Activated naive CD8-positive, alpha-beta T cell treated with anti-CD3 and anti-CD28 coated beads for 36 hours (primary cell): ENCODE data around the gene MCUR1. TPM values are rescaled to one million over a fixed set of nuclear protein-coding genes. Genes with fewer than 3 reads are reported as not detected.
"Not testable (repeated sequence)": the region's sequence is repeated elsewhere in the genome, so short reads cannot be mapped to it uniquely, and the experiment has no call there.

Experiments
- DNase-seq: peaks from one replicate; pipeline ENCODE4 v3.0.0; 2021
- H3K27ac Mint-ChIP-seq: one replicate; pipeline ENCODE4 v1.8.0; 2022; ENCODE audit warnings: mild to moderate bottlenecking, moderate library complexity, mixed read lengths
- H3K27me3 Mint-ChIP-seq: one replicate; pipeline ENCODE4 v1.8.0; 2022; ENCODE audit warnings: mild to moderate bottlenecking, mixed read lengths
- H3K36me3 Mint-ChIP-seq: one replicate; pipeline ENCODE4 v1.8.0; 2021; ENCODE audit warnings: mild to moderate bottlenecking, mixed read lengths
- H3K4me1 Mint-ChIP-seq: one replicate; pipeline ENCODE4 v1.8.0; 2021; ENCODE audit warnings: mixed read lengths
- H3K4me3 Mint-ChIP-seq: one replicate; pipeline ENCODE4 v1.8.0; 2022; ENCODE audit warnings: mild to moderate bottlenecking, moderate library complexity, mixed read lengths
- H3K9me3 Mint-ChIP-seq: one replicate; pipeline ENCODE4 v1.8.0; 2022; ENCODE audit warnings: mixed read lengths
- total RNA-seq, 2 experiments: library from RNA; stranded (reverse); gene quantifications; one replicate each; pipeline ENCODE4 v1.2.3, GENCODE V29; 2021

MCUR1 gene
- total RNA-seq, 2 experiments from 2014 or later = 42.1 to 45.5 TPM

- not testable (repeated sequence) for H3K36me3 Mint-ChIP-seq, H3K9me3 Mint-ChIP-seq, H3K27me3 Mint-ChIP-seq, H3K4me3 Mint-ChIP-seq, H3K27ac Mint-ChIP-seq, DNase-seq, H3K4me1 Mint-ChIP-seq
Observed at GRCh38 chr6:13775466-13775865, 38.9 kb downstream of the MCUR1 start.

- DNase-seq, H3K27ac Mint-ChIP-seq, H3K9me3 Mint-ChIP-seq, H3K4me3 Mint-ChIP-seq, H3K4me1 Mint-ChIP-seq, H3K36me3 Mint-ChIP-seq, H3K27me3 Mint-ChIP-seq: not testable (repeated sequence)
Observed at GRCh38 chr6:13772358-13773030, 41.9 kb downstream of the MCUR1 start.

- peak; percentile 23 for DNase-seq
- H3K27ac Mint-ChIP-seq = no peak overlapping the region
- no peaks in the 10 kb centered on the region for H3K9me3 Mint-ChIP-seq
Observed at GRCh38 chr6:13769655-13770053, 44.7 kb downstream of the MCUR1 start.

GRCh38 chr6:13769034-13769654 is 45.2 kb downstream of the MCUR1 start:
- no peak for DNase-seq
- Mint-ChIP-seq H3K27ac (no peak overlapping the region), H3K9me3 (no peaks in the 10 kb centered on the region), H3K36me3 (peaks cover under 1% of the 10 kb centered on the region), H3K27me3 (peaks cover 13% of the 10 kb centered on the region), H3K4me3 (no peak overlapping the region), H3K4me1 (peaks cover 25% of the 10 kb centered on the region)

More at GRCh38 chr6:13769655-13770053, 44.7 kb downstream of the MCUR1 start:
- H3K4me3 Mint-ChIP-seq = no peak overlapping the region
- peaks cover 13% of the 10 kb centered on the region for H3K27me3 Mint-ChIP-seq
- no peaks in the 10 kb centered on the region for H3K36me3 Mint-ChIP-seq
- H3K4me1 Mint-ChIP-seq = peaks cover 24% of the 10 kb centered on the region

- peak overlapping the region; percentile 76 for H3K27ac Mint-ChIP-seq
- DNase-seq = peak; percentile 54
- H3K4me3 Mint-ChIP-seq = peak overlapping the region; percentile 78
- peaks cover 42% of the 10 kb centered on the region for H3K4me1 Mint-ChIP-seq
- peaks cover 13% of the 10 kb centered on the region for H3K27me3 Mint-ChIP-seq
- no peaks in the 10 kb centered on the region for H3K9me3 Mint-ChIP-seq
- peaks cover 6% of the 10 kb centered on the region for H3K36me3 Mint-ChIP-seq
Observed at GRCh38 chr6:13767121-13767808, 47.1 kb downstream of the MCUR1 start.

- Mint-ChIP-seq H3K9me3 (no peaks in the 10 kb centered on the region), H3K27me3 (peaks cover 13% of the 10 kb centered on the region), H3K4me1 (peaks cover 48% of the 10 kb centered on the region), H3K27ac (no peak overlapping the region), H3K4me3 (peak overlapping the region; percentile 42), H3K36me3 (peaks cover 6% of the 10 kb centered on the region)
- DNase-seq = no peak
Observed at GRCh38 chr6:13766201-13766634, 48.1 kb downstream of the MCUR1 start.

GRCh38 chr6:13765570-13765969 is 48.8 kb downstream of the MCUR1 start:
- peaks cover 6% of the 10 kb centered on the region for H3K36me3 Mint-ChIP-seq
- H3K4me1 Mint-ChIP-seq = peaks cover 49% of the 10 kb centered on the region
- H3K27ac Mint-ChIP-seq = no peak overlapping the region
- H3K4me3 Mint-ChIP-seq = no peak overlapping the region
- no peaks in the 10 kb centered on the region for H3K9me3 Mint-ChIP-seq
- peaks cover 13% of the 10 kb centered on the region for H3K27me3 Mint-ChIP-seq
- DNase-seq = no peak

GRCh38 chr6:13764996-13765395 is 49.4 kb downstream of the MCUR1 start:
- H3K4me1 Mint-ChIP-seq = peaks cover 49% of the 10 kb centered on the region

GRCh38 chr6:13763740-13764381 is 50.5 kb downstream of the MCUR1 start:
- Mint-ChIP-seq H3K27me3 (peaks cover 13% of the 10 kb centered on the region), H3K36me3 (peaks cover 6% of the 10 kb centered on the region), H3K27ac (peak overlapping the region; percentile 81), H3K9me3 (no peaks in the 10 kb centered on the region), H3K4me3 (peak overlapping the region; percentile 26), H3K4me1 (peaks cover 49% of the 10 kb centered on the region)
- peak; percentile 68 for DNase-seq

More at GRCh38 chr6:13764996-13765395, 49.4 kb downstream of the MCUR1 start:
- DNase-seq = no peak
- Mint-ChIP-seq H3K9me3 (no peaks in the 10 kb centered on the region), H3K4me3 (no peak overlapping the region), H3K27me3 (peaks cover 13% of the 10 kb centered on the region), H3K36me3 (peaks cover 6% of the 10 kb centered on the region), H3K27ac (no peak overlapping the region)

GRCh38 chr6:13762611-13763441 is 51.5 kb downstream of the MCUR1 start:
- no peaks in the 10 kb centered on the region for H3K9me3 Mint-ChIP-seq
- peak; percentile 41 for DNase-seq
- H3K4me1 Mint-ChIP-seq = peaks cover 49% of the 10 kb centered on the region
- H3K4me3 Mint-ChIP-seq = peak overlapping the region; percentile 74
- peak overlapping the region; percentile 94 for H3K27ac Mint-ChIP-seq
- peaks cover 6% of the 10 kb centered on the region for H3K36me3 Mint-ChIP-seq
- peaks cover 13% of the 10 kb centered on the region for H3K27me3 Mint-ChIP-seq

- peaks cover 9% of the 10 kb centered on the region for H3K27me3 Mint-ChIP-seq
- peaks cover 38% of the 10 kb centered on the region for H3K4me1 Mint-ChIP-seq
- H3K9me3 Mint-ChIP-seq = no peaks in the 10 kb centered on the region
- no peak overlapping the region for H3K4me3 Mint-ChIP-seq
- DNase-seq = no peak
- peaks cover 6% of the 10 kb centered on the region for H3K36me3 Mint-ChIP-seq
- peak overlapping the region; percentile 85 for H3K27ac Mint-ChIP-seq
Observed at GRCh38 chr6:13761361-13762036, 52.9 kb downstream of the MCUR1 start.

- no peak for DNase-seq
- no peak overlapping the region for H3K4me3 Mint-ChIP-seq
- peak overlapping the region; percentile 36 for H3K27ac Mint-ChIP-seq
- peaks cover 6% of the 10 kb centered on the region for H3K36me3 Mint-ChIP-seq
- no peaks in the 10 kb centered on the region for H3K9me3 Mint-ChIP-seq
- peaks cover 30% of the 10 kb centered on the region for H3K4me1 Mint-ChIP-seq
- peaks cover under 1% of the 10 kb centered on the region for H3K27me3 Mint-ChIP-seq
Observed at GRCh38 chr6:13760307-13761304, 53.8 kb downstream of the MCUR1 start.

GRCh38 chr6:13759025-13759424 is 55.3 kb downstream of the MCUR1 start:
- Mint-ChIP-seq H3K4me3 (no peak overlapping the region), H3K27me3 (no peaks in the 10 kb centered on the region), H3K27ac (no peak overlapping the region)

More at GRCh38 chr6:13759025-13759424, 55.3 kb downstream of the MCUR1 start:
- H3K36me3 Mint-ChIP-seq = peaks cover 5% of the 10 kb centered on the region
- peaks cover 28% of the 10 kb centered on the region for H3K4me1 Mint-ChIP-seq
- DNase-seq = no peak
- H3K9me3 Mint-ChIP-seq = no peaks in the 10 kb centered on the region
